CD4-positive, alpha-beta T cell treated with Interleukin-15 for 4 hours (primary cell): ENCODE measurements around the gene TRAPPC10.

Experiments
- DNase-seq: peaks from one replicate; pipeline ENCODE4 v3.0.0-alpha.2; 2020; ENCODE audit warnings: low spot score

Gene TRAPPC10, protein sequence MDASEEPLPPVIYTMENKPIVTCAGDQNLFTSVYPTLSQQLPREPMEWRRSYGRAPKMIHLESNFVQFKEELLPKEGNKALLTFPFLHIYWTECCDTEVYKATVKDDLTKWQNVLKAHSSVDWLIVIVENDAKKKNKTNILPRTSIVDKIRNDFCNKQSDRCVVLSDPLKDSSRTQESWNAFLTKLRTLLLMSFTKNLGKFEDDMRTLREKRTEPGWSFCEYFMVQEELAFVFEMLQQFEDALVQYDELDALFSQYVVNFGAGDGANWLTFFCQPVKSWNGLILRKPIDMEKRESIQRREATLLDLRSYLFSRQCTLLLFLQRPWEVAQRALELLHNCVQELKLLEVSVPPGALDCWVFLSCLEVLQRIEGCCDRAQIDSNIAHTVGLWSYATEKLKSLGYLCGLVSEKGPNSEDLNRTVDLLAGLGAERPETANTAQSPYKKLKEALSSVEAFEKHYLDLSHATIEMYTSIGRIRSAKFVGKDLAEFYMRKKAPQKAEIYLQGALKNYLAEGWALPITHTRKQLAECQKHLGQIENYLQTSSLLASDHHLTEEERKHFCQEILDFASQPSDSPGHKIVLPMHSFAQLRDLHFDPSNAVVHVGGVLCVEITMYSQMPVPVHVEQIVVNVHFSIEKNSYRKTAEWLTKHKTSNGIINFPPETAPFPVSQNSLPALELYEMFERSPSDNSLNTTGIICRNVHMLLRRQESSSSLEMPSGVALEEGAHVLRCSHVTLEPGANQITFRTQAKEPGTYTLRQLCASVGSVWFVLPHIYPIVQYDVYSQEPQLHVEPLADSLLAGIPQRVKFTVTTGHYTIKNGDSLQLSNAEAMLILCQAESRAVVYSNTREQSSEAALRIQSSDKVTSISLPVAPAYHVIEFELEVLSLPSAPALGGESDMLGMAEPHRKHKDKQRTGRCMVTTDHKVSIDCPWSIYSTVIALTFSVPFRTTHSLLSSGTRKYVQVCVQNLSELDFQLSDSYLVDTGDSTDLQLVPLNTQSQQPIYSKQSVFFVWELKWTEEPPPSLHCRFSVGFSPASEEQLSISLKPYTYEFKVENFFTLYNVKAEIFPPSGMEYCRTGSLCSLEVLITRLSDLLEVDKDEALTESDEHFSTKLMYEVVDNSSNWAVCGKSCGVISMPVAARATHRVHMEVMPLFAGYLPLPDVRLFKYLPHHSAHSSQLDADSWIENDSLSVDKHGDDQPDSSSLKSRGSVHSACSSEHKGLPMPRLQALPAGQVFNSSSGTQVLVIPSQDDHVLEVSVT

DNA sequence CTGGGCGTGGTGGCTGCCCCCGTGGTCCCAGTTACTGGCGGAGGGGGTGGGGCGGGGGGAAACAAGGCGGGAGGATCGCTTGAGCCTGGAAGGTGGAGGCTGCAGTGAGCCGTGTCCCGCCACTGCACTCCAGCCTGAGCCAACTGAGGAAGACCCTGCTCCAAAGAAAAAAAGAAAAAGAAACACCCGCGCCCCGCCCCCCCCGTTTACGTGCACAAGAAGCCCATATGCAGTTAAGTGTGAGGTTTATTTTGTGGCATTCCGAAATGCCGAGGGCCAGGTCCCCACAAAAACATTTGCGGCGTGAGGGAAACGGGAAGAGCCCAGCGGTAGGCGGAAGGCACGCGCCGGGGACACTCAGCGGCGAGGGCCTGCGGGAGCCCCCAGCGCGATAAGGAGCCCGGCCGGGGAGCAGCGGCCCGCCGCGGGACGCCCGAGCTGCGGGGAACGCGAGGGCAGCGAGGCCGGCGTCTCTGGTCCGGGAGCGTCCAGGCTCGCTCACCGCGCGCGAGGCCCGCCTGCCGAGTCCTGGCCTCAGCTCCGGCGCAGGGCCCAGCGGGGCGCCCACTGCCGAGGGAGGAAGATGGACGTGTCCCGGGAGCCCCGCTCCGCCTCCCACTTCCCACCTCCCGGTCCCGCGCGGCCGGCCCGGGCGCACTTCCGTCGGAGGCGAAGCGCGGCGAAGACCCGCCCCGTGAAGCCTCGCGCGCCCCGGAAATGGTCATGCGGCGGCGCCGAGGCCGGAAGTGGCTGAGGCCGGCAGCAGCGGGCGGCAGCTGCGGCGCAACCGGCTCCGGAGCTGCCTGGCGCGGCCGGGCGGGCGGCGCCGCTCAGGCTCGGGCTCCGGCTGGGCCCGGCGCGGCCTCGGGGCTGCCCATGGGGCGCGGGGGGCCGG, at the start of gene TRAPPC10:
Gene TRAPPC10, plus strand, starts transcription at position 731 of the 895 bp plus-strand sequence. CDS start 185 bp downstream, outside the sequence.
- peak; percentile 72 for DNase-seq

DNA sequence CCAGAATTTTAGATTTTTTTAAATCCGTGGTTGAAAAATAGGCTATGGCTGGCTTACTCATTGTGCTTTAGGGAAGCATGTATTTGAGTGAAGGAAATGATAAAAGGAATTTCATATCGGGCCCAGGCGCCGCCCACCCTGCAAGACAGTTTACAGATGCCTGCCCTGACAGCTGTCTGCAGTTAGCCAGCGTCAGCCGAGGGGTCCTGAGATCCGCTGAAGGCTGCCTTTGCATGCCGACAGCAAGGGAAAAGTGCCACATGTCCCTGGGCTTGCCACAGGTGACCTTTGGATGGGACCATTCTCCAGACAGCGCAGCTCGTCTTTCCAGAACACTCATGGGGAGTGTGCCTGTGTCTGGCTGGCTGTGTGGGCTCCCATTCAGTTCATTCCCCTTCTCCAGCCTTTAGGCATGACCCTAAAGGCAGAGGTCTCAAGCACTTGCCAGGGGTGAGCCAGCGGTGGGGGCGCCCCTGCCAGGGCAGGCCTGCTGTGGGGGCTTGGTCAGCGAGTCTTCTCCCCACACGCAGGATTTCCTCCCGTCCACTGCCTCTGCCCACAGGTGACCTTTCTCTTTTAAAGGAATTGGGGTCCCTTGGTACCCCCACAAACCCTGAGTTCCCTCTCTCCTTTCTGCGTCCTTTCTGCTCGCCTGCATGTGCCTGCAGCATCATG, 46.1 kb upstream of the TRAPPC10 start:
- no peak for DNase-seq

DNA sequence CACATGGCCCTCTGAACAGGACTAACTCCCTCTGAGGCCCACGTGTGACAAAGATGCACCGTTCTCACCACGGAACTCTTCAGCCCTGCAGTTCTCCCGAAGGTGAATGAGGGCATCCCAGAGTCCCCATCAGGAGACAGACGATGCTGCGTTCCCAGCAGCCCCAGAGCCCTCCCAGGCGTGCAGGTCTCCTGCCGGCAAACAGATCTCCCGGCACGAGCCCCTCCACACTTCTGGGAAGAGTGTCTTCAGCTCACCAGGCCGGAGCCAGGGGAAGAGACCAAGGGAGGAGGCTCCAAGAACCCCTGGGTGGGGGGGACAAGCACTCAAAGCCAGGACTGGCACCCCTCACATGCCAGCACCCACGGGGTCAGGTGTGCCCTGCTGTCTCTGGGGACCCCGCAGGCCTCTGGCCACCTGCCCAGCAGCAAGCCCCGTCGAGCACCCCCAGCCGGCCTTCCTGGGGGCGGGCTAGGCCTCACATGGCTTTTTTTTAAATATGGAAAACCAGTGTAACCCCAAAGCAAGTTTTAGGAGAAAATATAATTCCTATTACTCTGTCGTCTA, 45.1 kb upstream of the TRAPPC10 start:
- no peak for DNase-seq

DNA sequence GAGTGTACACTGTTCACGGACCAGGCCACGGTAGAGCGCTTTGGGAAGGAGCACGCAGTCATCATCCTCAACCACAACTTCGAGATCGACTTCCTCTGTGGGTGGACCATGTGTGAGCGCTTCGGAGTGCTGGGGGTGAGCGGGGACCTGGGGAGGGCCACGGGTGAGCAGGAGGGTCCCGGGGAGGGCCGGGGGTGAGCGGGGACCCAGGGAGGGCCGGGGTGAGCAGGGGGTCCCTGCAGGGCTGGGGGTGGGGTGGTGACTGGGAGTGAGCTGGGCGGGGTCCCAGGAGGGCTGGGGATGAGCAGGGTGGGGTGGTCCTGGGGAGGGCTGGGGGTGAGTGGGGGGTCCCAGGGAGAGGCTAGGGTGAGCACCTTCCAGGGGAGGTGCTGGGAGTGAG, 44.1 kb upstream of the TRAPPC10 start:
- no peak for DNase-seq

DNA sequence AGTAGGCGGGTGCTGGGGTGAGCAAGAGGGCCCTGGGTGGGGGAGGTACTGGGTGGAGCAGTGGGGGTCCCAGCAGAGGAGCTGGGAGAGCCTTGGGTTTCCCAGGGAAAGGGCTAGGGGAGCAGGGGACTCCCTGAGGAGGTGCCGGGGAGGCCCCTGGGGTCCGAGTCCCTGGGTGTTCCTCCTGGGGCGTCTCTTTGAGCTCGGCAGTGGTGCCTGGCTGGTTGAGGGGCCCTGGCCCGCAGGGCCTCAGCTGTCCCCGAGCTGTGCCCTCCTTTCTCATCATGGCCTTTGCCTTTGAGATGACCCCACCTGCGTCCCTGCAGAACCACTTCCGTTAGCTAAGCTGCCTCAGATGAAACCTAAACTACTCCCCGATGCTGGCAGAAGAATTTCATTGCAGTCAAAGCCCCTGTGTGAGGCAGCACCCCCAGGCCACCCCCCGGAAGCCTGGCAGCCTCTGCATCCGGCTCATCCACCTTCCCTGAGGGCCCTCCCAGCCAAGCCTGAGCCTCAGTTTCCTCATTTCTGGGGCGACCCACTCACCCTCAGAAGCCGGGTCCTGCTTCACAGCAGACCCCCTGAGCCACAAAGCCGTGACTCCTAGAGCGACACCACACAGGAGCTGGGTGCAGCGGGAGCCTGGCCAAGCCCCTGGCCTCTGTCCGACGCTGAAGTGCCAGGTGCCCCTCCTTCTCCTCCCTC, 43.5 kb upstream of the TRAPPC10 start:
- no peak for DNase-seq

DNA sequence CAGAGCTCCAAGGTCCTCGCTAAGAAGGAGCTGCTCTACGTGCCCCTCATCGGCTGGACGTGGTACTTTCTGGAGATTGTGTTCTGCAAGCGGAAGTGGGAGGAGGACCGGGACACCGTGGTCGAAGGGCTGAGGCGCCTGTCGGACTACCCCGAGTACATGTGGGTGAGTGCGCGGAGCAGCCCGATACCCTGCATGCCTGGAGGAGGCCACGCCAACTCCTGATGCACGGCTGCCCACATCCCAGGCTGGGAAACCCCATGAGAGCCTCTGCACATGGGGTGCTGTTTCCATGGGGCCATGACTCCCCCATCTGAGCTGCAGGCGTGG, 43.0 kb upstream of the TRAPPC10 start:
- no peak for DNase-seq

DNA sequence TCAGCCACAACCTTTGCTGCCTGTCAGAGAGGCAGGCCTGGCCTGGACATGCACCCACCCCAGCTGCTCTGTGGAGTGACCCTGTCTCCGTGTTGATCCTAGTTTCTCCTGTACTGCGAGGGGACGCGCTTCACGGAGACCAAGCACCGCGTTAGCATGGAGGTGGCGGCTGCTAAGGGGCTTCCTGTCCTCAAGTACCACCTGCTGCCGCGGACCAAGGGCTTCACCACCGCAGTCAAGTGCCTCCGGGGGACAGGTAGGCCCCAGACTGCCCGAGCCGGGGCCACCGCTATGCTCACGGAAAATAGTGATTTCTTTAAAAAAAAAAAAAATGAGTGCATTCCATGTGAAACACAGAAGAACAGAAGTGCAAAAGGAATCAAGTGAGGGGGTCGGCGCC, 41.6 kb upstream of the TRAPPC10 start:
- no peak for DNase-seq

DNA sequence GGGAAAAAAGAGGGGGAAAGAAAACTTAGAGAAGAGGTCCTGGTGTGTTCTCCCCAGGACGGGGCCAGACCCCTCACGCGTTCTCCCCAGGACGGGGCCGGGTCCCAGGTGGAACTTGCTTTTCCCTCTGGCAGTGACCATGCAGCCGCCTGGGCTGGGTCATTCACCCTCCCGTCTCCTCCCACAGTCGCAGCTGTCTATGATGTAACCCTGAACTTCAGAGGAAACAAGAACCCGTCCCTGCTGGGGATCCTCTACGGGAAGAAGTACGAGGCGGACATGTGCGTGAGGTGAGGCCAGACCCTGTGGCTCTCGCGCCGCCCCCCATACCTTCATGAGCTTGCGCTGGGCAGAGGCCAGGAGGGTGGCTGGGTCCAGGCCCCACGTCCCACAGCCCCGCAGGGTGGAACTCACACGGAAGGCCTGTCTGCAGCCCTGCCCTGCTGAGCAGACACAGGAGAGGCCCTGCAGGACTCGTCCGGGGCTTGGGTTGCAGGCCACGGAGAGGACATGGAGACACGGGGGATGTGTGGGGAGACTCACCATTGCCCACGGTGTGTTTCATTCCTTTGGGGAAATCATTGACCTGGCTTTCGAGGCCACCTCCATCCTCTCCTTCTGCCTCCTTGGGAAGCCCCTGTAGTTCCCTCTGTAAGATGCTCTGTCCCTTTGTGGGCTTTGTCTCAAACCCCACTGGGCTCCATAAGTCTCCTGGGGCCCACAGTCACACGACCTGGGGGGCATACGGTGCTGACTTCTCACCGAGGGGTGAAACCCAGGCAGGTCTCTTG, 40.7 kb upstream of the TRAPPC10 start:
- no peak for DNase-seq

DNA sequence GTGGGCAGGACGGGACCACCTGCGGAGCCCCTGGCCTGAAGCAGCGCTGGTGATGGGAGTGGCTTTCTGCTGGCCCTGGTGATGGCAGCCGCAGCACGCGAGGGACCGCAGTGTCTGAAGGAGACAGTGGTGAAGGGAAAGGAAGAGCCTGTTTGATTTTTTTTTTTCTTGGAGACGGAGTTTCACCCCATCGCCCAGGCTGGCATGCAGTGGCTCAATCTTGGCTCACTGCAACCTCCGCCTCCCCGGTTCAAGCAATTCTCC, 40.2 kb upstream of the TRAPPC10 start:
- DNase-seq: no peak

DNA sequence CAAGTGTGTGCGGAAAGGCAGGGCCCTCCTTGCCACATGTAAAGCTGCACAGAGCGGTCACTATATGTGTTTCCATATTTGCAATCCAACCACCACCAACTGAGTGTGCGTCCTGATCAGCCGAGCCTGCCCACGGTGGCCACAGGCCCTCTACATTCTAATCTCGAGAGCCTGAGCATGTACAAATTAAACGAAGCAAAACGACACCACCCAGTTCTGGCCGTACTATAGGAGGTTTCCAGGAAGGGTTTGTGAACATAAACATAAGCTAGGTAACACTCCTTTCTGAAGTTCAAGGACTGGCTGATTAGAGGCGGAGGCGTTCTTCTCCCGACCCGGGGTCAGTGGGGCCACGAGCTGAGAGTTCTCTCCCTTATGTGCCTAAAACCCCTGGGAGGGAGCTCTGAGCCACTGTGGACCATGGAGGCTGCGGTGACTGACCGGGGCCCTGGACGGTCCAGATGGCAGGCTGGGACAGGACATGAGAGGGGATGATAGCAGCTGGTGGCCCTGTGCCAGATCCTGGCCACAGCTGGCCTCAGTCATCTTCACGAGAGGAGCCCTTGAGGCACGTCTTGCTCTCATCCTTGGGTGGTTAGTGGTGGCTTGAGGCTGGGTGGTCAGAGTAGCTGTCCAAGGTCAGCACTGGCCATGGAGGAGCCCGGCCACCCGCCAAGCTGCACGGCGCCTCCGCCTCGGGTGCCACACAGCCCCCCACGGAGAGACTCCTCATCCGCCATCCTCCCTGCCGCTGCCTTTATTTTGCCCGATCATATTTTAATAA, 39.1 kb upstream of the TRAPPC10 start:
- no peak for DNase-seq

DNA sequence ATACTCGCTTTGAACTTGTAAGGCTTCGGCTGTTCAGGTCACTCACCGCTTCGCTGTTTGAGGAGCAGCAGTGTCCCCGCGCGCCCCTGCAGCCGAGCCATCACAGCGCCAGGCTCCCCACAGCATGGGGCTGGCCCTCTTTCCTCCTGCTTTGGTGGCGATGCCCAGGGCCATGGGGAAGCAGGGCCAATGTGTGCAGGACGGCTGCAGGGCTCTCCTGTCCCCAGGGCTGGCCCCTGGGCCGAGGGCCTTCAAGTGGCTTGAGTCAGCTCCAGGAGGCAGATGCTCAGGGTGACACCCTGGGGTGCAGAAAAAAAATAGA, 38.5 kb upstream of the TRAPPC10 start:
- DNase-seq: no peak

DNA sequence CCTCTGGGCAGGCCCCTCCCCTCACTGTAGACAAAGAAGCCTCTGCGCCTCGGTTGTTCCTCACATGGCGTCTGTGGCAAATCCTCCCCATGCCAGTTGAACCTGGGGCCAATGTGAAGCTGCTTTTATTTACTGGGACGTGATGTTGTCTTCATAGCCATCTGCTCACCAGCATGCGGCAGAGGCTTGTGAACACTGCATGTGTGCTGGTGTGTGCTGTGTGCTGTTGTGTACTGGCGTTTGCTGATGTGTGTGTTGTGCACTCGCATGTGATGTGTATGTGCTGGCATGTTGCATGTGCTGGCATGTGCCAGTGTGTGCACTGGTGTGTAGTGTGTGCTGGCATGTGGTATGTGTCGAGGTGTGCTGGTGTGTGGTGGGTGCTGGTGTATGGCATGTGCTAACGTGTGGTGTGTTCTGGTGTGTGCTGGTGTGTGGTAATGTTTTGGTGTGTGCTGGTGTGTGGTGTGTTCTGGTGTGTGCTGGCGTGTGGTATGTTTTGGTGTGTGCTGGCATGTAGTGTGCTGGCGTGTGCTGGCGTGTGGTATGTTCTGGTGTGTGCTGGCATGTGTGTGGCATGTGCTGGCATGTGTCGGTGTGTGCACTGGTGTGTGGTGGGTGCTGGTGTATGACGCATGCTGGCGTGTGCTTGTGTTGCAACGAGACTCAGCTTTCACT, 37.2 kb upstream of the TRAPPC10 start:
- no peak for DNase-seq

DNA sequence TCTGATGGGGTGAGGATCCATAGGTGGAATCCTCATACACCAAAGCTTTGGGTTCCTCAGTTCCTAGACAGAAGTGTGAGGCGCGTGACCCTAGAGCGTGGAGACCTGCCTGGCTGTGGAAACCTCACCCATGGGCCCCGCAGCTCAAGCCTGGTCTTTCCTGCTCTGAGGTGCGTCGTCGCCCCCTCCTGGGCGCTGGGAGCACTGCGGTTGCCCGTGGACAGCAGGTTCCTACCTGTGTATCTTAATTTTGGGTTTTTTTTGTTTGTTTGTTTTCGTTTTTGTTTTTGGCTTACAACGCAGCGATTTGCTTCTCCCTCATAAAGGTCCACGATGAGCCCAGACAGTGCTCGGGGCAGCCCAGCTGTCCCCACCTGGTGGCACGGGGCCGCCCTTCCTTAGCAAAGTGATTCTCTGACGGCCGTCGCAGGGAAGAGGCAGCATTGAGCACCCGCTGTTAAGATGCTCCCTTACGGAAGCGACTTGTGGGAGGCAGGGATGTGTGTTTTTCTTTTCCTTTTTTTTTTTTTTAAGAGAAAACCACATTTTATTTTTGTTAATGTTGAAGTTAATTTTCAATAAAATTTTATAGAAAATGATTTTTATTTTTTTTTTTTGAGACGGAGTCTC, 36.5 kb upstream of the TRAPPC10 start:
- DNase-seq: peak; percentile 80

DNA sequence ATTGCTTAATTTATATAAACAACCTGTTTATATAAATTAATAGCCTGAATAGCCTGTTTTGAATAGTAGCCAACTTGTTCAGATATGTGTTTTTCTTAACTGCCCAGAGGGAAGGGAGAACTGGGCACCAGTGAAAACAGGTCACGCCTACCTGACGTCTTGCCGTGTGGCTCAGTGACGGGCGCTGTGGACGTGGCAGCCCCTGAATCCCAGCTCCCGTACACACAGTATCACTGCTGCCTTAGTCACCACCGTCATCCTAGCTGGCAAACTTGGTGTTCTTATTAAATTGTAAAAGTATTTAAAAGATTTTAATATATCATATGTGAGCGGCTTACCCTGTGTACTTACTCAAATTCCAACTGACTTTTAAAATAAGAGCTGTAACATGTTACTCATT, 35.4 kb upstream of the TRAPPC10 start:
- DNase-seq: no peak

DNA sequence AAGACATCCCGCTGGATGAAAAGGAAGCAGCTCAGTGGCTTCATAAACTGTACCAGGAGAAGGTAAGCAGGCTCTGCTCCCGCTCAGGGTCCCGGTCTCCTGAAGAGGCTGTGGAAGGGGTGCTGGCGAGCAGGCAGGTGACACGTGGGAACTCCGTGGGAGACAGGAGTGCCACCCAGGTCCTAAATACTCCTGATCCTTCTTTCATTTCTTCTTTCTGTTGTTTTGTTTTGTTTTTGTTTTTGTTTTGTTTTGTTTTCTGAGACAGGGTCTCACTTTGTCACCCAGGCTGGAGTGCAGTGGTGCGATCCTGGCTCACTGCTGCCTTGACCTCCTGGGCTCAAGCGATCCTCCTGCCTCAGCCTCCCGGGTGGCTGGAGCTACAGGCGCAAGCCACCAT, 34.0 kb upstream of the TRAPPC10 start:
- no peak for DNase-seq

DNA sequence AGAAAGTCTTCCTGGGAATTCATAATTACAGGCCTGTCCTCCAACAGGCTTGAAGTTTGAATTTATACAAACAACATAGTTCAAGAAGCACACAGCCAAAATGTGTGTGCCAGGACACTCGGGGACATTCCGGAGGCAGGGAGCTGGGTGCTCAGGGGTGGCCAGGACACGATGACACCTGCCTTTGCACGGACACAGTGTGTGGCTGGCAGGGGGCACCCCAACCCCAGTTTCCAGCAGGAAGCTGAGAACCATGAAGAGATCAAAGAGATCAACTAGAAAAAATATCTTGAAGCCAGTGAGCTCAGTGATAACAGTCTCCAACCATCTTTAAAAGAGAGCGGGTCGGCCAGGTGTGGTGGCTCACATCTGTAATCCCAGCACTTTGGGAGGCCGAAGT, 32.5 kb upstream of the TRAPPC10 start:
- no peak for DNase-seq

DNA sequence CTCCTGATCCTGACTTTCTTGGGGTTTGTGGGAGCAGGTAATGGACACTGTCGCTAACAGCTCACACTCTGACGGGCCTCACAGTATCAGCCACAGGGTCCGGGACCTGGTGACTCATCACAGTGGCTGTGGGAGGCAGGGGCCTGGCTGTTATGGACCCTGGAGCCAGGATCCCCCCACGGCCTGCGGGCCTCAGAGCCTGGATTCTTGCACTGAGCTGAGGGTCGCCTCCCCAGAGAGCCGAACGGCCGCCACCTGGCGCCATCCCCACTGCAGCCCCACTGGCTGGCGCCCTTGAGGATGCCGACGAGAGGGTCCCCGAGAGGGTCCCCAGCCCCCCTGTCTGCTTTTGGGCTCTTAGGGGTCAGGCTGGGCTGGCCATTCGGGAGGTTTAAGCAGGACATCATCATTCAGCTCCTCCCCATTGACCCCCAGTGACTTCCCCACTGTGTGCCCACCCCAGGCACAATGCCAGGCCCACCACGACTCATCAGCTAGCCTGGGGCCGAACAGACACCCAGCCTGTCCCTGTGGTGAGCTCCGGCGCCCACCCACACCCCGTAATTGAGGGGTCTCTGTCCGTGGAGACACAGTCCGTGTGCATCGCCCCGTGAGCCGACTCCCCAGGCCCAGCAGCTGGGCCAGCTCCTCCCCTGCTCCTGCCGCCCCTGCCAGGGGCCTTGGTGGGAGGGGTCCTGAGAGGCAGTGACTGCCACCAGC, 30.8 kb upstream of the TRAPPC10 start:
- DNase-seq: no peak
